GM12878 (cell line): ENCODE results near the gene ATF4. TPM values are rescaled to one million over a fixed set of nuclear protein-coding genes. Genes with fewer than 3 reads are reported as not detected.
A peak's percentile ranks its signal among the peaks of the same experiment; 100 is the strongest.

Source experiments
- ATF3 ChIP-seq: IDR thresholded peaks from 2 replicates; pipeline ENCODE4 v1.6.1; 2011; ENCODE audit warnings: low read depth, mild to moderate bottlenecking, low read length, moderate library complexity, borderline replicate concordance; ENCODE audit errors: extremely low read depth
- BCLAF1 ChIP-seq: fragments of 450-650 bp; IDR thresholded peaks from 2 replicates; pipeline ENCODE4 v1.6.1; 2017; ENCODE audit warnings: antibody characterized with exemption, mild to moderate bottlenecking, moderate library complexity
- BRCA1 ChIP-seq: IDR thresholded peaks from 2 replicates; pipeline ENCODE4 v1.6.1; 2011; ENCODE audit warnings: low read depth, low read length, improper control_type of control experiment
- CHD1 ChIP-seq: IDR thresholded peaks from 2 replicates; pipeline ENCODE4 v1.6.1; 2012; ENCODE audit warnings: low read depth, low read length, improper control_type of control experiment
- CHD4 ChIP-seq: fragments of 200-600 bp; sonication (generic); IDR thresholded peaks from 2 replicates; pipeline ENCODE4 v1.6.1; 2016; ENCODE audit warnings: mild to moderate bottlenecking
- CREM ChIP-seq: IDR thresholded peaks from 2 replicates; pipeline ENCODE4 v1.6.1; 2014; ENCODE audit warnings: antibody characterized with exemption, low read depth
- DPF2 ChIP-seq: fragments of 450-650 bp; IDR thresholded peaks from 2 replicates; pipeline ENCODE4 v1.6.1; 2017; ENCODE audit warnings: mild to moderate bottlenecking
- EED ChIP-seq: sonication (generic); IDR thresholded peaks from 2 replicates; pipeline ENCODE4 v1.6.1; 2016; ENCODE audit warnings: antibody characterized with exemption, low read depth
- EGR1 ChIP-seq, 2 experiments: IDR thresholded peaks; 1 replicate in 1 of 2; 2 replicates in 1 of 2; pipeline ENCODE4 v1.6.1; 2011 to 2012; ENCODE audit warnings: low read depth in 2 of 2, low read length in 2 of 2, borderline replicate concordance in 1 of 2, mild to moderate bottlenecking in 1 of 2, moderate library complexity in 1 of 2
- EP300 ChIP-seq, 2 experiments: fragments of 150-350 bp in 1 of 2; IDR thresholded peaks; 2 replicates each; pipeline ENCODE4 v1.6.1; 2011 to 2012; ENCODE audit warnings: low read depth in 2 of 2, low read length in 2 of 2, borderline replicate concordance in 1 of 2, improper control_type of control experiment in 1 of 2, inconsistent platforms in 1 of 2; ENCODE audit not compliant: control insufficient read depth in 1 of 2
- FOS ChIP-seq: IDR thresholded peaks from 3 replicates; pipeline ENCODE4 v1.6.1; 2011; ENCODE audit warnings: borderline replicate concordance; ENCODE audit not compliant: insufficient read length; ENCODE audit errors: extremely low read depth
- HDAC6 ChIP-seq: fragments of 200-600 bp; sonication (generic); IDR thresholded peaks from one replicate; pipeline ENCODE4 v1.8.0; 2017; ENCODE audit warnings: antibody characterized with exemption; ENCODE audit not compliant: unreplicated experiment
- HDGF ChIP-seq: fragments of 450-650 bp; IDR thresholded peaks from 2 replicates; pipeline ENCODE4 v1.6.1; 2016; ENCODE audit warnings: antibody characterized with exemption
- IKZF2 ChIP-seq, 2 experiments: fragments of 450-650 bp; IDR thresholded peaks; 2 replicates each; pipeline ENCODE4 v1.6.1; 2017; ENCODE audit warnings: mild to moderate bottlenecking in 2 of 2, moderate library complexity in 2 of 2
- MAX ChIP-seq: IDR thresholded peaks from 2 replicates; pipeline ENCODE4 v1.6.1; 2012; ENCODE audit warnings: low read depth, low read length, improper control_type of control experiment
- MTA2 ChIP-seq: fragments of 450-650 bp; IDR thresholded peaks from 2 replicates; pipeline ENCODE4 v1.6.1; 2016; ENCODE audit warnings: low read depth, mild to moderate bottlenecking, moderate library complexity
- NBN ChIP-seq: fragments of 450-650 bp; IDR thresholded peaks from 2 replicates; pipeline ENCODE4 v1.6.1; 2016
- NFYB ChIP-seq: IDR thresholded peaks from 2 replicates; pipeline ENCODE4 v1.6.1; 2011; ENCODE audit warnings: low read depth, mild to moderate bottlenecking, low read length, improper control_type of control experiment, moderate library complexity; ENCODE audit not compliant: insufficient read depth
- PBX3 ChIP-seq: IDR thresholded peaks from 2 replicates; pipeline ENCODE4 v1.6.1; 2011; ENCODE audit warnings: mild to moderate bottlenecking, low read depth, low read length, moderate library complexity; ENCODE audit not compliant: insufficient replicate concordance
- RB1 ChIP-seq: fragments of 450-650 bp; formaldehyde crosslinking; IDR thresholded peaks from 2 replicates; pipeline ENCODE4 v1.6.1; 2017; ENCODE audit warnings: mild to moderate bottlenecking, borderline replicate concordance
- RCOR1 ChIP-seq: conservative IDR thresholded peaks from 2 replicates; pipeline ENCODE4 v1.6.1; 2012; ENCODE audit warnings: low read depth, low read length, improper control_type of control experiment
- TBL1XR1 ChIP-seq: IDR thresholded peaks from 2 replicates; pipeline ENCODE4 v1.6.1; 2012; ENCODE audit warnings: low read depth, low read length, improper control_type of control experiment
- TCF12 ChIP-seq: IDR thresholded peaks from 2 replicates; pipeline ENCODE4 v1.6.1; 2011; ENCODE audit warnings: low read depth, mild to moderate bottlenecking, low read length
- ZBTB4 ChIP-seq: fragments of 450-650 bp; formaldehyde crosslinking; IDR thresholded peaks from 2 replicates; pipeline ENCODE4 v1.4.0; 2022; ENCODE audit warnings: mild to moderate bottlenecking, moderate library complexity
- polyA plus RNA-seq, 11 experiments: library from polyadenylated mRNA; depleted of rRNA in 4 of 11; unstranded in 6 of 11; stranded (reverse) in 5 of 11; fragments of >200 nt; fragmentation: Nextera tagmentation in 4 of 11; fragmentation: Illumina TruSeq in 1 of 11; extraction: Ambion mirVana in 4 of 11; extraction: Trizol in 1 of 11; gene quantifications; 1 replicate in 1 of 11; 2 replicates in 10 of 11; pipeline versions ENCODE4 v1.2.1 to v1.2.3, GENCODE V29; 2011 to 2016; ENCODE audit warnings: inconsistent platforms in 2 of 11, missing spikeins in 2 of 11, low read depth in 1 of 11
- total RNA-seq, 4 experiments: library from RNA; depleted of rRNA in 3 of 4; stranded (reverse); fragments of >200 nt in 3 of 4; fragmentation: Illumina TruSeq in 1 of 4; extraction: Trizol in 1 of 4; gene quantifications; 2 replicates each; pipeline versions ENCODE4 v1.2.1 to v1.2.3, GENCODE V29; 2013 to 2021

ATF4 gene
- total and polyA plus RNA-seq, 10 of the 15 experiments (the other 5 are each of a cell fraction or from before 2014, with no cell fraction given) = 88.3 to 605 (median 320) TPM

GRCh38 chr22:39528080-39528661 is 7.8 kb downstream of the ATF4 start (continued):
- TF ChIP-seq NBN (peak; percentile 50), BCLAF1 (no peak), MAX (no peak), DPF2 (peak; percentile 20; the same call in 1 of the 2 replicates), ATF3 (no peak), CREM (no peak), IKZF2 (IDR thresholded peaks at IDR 0.05) (peak in 1 of 2 experiments; percentile 15; a peak in 2 of 4 replicates), MTA2 (no peak), HDAC6 (no peak), FOS (no peak), TCF12 (no peak), RB1 (no peak), TBL1XR1 (no peak), CHD1 (no peak), CHD4 (no peak), RCOR1 (no peak), EGR1 (IDR thresholded peaks at IDR 0.05; ENCODE audit: borderline replicate concordance in 1 of 2, low read depth in 2 of 2, low read length in 2 of 2) (peak in 1 of 2 experiments; percentile 38; a peak in 1 of 3 replicates), EED (peak; percentile 29; the same call in 1 of the 2 replicates), BRCA1 (no peak), HDGF (peak; percentile 96; the same call in 1 of the 2 replicates), ZBTB4 (CRISPR knock-in tag) (no peak), PBX3 (peak; percentile 55), EP300 (IDR thresholded peaks at IDR 0.05; ENCODE audit: borderline replicate concordance in 1 of 2, control insufficient read depth in 1 of 2, low read depth in 2 of 2, low read length in 2 of 2) (no peak), NFYB (no peak)
